NCI-H774 (cell line): ENCODE data around the gene TMEM187.

Source experiments
- DNase-seq: peaks from one replicate; lab custom pipeline; 2025; lab: John Stamatoyannopoulos, UW

The TMEM187 gene

GRCh38 chrX:154020536-154021115 is 48.1 kb downstream of the TMEM187 start:
- DNase-seq = no peak

- no peak for DNase-seq
These were observed 48.6 kb downstream of the TMEM187 start for GRCh38 chrX:154021131-154021611.

GRCh38 chrX:154022108-154022507 is 49.6 kb downstream of the TMEM187 start:
- no peak for DNase-seq

GRCh38 chrX:154023276-154024000 is 50.9 kb downstream of the TMEM187 start:
- DNase-seq = no peak

GRCh38 chrX:154024271-154024670 is 51.7 kb downstream of the TMEM187 start:
- DNase-seq = no peak

GRCh38 chrX:154025230-154025629 is 52.7 kb downstream of the TMEM187 start:
- DNase-seq = no peak

- DNase-seq = no peak
These were observed 53.8 kb downstream of the TMEM187 start for GRCh38 chrX:154026136-154027021.

GRCh38 chrX:154027022-154027402 is 54.5 kb downstream of the TMEM187 start:
- no peak for DNase-seq

- no peak for DNase-seq
These were observed 55.4 kb downstream of the TMEM187 start for GRCh38 chrX:154027986-154028385.

- DNase-seq = no peak
These were observed 56.1 kb downstream of the TMEM187 start for GRCh38 chrX:154028502-154029184.

- no peak for DNase-seq
These were observed 56.9 kb downstream of the TMEM187 start for GRCh38 chrX:154029439-154029838.

- no peak for DNase-seq
These were observed 57.7 kb downstream of the TMEM187 start for GRCh38 chrX:154030266-154030665.

GRCh38 chrX:154030715-154031305 is 58.3 kb downstream of the TMEM187 start:
- DNase-seq = no peak

- no peak for DNase-seq
These were observed 59.6 kb downstream of the TMEM187 start for GRCh38 chrX:154032160-154032559.

- no peak for DNase-seq
These were observed 60.1 kb downstream of the TMEM187 start for GRCh38 chrX:154032653-154033052.
